CD4-positive, alpha-beta T cell treated with Interleukin-15 for 1 hour (primary cell): Measurements from ENCODE around the gene PTAFR.

Source experiments
- DNase-seq: peaks from one replicate; pipeline ENCODE4 v3.0.0-alpha.2; 2020

Gene PTAFR

DNA sequence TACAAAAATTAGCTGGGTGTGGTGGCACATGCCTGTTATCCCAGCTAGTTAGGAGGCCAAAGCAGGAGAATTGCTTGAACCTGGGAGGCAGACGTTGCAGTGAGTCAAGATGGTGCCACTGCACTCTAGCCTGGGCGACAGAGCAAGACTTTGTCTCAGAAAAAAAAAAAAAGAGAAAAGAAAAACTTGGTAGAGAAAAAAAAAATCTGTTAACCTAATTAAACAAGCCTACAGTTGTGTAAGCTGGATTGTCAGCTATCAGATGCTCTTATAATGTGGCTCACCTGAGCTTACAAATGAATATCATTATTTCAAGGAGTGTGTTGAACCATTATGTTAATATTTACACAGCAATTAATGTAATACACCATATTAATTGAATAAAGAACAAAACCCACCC lies 61.6 kb downstream of the PTAFR start:
- no peak for DNase-seq

DNA sequence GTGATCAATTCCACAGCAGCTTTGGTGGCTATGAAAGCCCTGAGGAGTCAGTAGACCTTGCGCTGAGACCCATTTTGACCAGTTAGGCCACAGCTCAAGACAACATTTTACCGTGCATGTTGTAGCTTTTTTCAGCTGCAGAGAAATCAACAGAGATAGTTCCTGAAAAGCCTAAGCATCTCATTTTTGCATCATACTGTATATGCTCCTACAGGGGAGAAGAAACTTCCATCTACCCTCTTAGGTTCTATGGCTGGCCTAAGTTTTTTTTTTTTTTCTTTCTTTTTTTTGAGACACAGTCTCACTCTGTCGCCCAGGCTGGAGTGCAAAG lies 63.3 kb downstream of the PTAFR start:
- DNase-seq, result no peak

DNA sequence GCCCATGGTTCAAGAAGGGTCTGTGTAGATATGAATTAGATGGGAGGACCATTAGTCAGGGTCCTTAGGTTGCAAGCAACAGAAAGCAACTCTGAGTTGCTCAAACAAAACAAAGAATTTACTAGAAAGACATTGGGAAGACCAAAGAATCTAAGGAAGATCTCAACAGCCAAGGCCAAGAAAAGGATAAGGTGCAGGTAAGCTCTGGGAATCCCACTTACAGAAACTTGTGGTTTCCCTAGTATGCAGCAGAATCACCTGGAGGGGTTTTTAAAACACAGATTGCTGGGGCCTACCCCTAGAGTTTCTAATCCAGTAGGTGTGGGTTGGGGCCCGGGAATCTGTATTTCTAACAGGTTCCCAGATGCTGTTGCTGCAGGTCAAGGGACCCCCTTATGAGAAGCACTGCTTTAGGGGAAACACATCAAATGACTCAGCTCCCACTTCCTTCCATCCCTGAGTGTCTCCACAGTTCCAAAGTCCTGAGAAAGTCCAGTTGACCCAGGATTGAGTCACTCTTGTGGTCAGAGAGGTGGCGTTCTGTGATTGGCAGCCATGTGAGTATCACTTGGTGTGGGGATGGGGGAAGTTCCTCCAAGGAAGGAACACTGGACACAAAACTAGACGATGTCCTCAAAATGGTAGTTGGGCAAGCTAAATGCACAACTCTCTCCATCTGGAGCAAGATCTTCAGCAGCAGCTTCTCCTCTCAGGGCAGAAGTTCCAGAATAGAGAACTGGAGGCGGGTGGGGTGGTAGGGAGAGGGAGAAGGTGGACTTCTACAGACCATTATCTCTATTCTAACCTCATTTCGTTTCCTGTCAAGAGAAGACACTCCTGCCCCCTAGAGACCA lies 63.9 kb downstream of the PTAFR start:
- peak; percentile 83 for DNase-seq

DNA sequence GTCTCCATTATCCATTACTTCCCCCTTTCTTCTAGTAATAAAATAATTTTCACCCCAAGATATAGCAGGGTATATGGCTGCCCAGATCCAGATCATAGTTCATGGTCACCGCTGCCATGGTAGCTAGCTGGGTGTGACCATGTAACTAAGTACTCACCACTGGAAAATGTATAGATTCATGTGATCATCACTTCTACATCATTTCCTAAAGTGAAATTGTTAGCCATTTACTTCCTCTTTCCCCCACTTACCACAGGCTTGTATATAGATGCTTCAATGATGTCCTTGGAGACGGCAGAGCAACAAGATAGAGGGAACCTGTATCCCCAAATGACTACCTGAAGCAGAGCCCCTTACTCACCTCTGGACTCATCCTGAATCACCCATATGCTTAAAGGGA lies 65.3 kb downstream of the PTAFR start:
- peak; percentile 77 for DNase-seq

DNA sequence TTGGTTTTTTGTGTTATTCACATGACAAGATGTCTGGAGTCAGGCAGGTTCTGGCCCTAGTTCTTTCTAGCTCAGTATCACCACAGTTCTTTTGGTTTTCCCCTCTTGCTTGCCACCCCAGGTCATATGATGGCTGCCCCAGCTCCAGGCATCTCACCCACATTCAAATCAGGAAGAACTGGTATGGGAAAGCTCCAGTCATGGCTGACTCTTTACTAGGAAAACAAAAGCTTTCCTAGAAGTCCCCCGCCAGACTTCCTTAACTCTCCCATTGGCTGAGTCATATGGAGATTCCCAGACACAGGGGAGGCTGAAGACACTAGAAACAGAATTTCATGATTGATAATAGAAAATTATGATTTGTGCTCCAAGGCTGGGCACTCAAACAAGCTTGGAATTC lies 65.9 kb downstream of the PTAFR start:
- no peak for DNase-seq

DNA sequence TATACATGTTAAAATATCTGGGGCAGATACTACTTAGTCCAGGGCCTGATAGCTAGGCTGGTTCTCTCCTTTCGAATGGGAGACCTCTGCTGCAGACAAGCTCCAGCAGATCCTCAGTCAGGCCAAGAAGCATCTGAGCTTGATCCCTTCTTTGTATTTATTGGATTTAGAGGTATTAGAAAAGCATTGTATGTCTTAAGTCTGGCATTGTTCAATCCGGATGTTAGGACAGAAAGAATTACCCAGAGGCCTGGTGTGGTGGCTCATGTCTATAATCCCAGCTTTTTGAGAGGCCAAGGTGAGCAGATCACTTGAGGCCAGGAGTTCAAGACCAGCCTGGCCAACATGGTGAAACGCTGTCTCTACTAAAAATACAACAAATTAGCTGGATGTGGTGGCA lies 66.9 kb downstream of the PTAFR start:
- no peak for DNase-seq

DNA sequence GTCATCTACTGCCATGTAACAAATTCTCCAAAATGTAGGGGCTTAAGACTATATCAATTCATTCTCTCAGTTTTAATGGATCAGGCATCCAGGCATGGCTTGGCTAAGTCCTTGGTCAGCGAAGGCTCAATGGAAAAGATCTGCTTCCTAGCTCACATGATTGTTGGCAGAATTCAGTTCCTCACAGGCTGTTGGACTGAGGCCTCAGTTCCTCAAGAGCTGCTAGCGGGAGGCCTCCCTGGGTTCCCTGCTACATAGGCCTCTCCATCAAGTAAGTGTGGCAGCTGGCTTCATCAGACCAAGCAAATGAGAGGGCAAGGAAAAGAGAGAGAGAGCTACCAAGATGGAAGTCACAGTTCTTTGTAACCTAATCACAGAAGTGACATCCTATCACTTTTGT lies 68.5 kb downstream of the PTAFR start:
- no peak for DNase-seq

DNA sequence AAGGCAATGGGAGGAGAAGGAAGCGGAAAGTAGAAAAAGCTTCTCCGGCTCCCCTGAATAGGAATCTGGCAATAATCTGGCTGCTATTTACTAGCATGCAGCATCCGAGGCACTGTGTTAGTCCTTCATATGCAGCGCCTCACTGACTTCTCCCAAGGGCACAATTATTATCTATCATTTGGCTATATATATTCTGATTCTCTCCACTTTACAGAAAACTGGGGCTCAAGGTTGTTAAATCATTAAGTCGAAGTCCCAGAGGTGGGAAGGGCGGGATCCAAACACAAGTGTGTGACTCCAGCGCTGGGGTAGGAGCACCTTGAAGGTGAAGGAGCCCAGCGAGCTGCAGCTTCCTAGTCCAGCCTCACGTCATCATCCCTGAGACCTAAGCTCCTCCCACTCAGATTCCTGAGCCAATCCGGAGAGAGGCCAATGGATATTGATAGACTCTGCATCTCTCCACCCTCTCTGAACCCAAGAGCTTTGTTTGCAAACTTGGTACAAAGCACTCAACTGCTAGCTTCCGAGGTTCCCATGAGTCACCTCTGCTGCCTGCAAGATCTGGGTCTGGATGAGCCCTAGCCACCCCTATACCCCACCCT lies 71.5 kb downstream of the PTAFR start:
- no peak for DNase-seq

DNA sequence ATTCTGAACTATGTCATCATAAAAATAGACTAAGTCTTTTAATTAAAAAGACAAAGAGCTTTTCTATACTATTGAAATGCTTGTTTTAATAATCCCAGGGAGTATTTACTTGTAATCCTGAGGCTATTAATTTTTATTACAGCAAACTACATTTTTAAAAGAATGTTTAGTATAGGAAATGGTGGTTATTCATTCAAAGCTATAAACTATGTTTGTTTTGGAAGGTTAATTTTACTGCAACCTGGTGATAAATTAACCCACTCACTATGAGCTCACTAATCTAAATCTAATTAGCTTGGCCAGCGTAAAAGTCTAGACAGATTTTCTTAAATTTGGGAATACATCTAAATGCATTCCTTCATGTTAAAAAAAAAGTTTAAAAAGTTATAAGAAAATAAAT lies 74.3 kb downstream of the PTAFR start:
- DNase-seq, result no peak

DNA sequence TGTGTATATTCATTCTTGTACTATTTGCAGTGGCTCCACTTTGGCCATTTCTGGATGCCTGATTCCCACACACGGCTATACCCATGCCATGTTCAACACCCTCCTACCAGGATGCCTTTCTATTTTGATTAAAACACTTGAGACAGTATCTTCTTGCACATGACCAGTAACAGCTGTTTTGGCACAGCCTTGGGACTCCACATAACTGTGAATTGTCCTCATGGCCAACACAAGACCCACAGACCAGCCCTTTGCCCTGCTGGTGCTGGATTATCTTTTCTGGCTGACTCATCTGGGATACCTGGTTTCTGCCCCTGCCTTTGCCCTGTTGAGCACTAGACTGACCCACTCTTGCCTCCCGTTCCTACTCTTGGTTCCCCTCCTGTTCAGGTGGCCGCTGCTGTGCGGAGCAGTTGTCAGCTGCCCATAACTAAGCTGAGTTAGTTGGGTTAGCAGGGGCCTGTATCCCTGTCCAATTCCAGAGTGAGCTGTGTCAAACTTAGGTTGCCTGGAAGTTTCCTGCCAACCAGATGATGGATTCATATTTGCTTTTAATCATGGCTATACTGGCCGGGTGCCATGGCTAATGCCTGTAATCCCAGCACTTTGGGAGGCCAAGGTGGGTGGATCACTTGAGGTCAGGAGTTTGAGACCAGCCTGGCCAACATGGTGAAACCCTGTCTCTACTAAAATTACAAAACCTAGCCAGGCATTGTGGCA lies 77.3 kb downstream of the PTAFR start:
- DNase-seq, result no peak
